ENCODE results near the gene HNMT.

GRCh38 chr2:137937778-137938177 lies 26.5 kb upstream of the HNMT start:
- TF ChIP-seq, protein P1, sequence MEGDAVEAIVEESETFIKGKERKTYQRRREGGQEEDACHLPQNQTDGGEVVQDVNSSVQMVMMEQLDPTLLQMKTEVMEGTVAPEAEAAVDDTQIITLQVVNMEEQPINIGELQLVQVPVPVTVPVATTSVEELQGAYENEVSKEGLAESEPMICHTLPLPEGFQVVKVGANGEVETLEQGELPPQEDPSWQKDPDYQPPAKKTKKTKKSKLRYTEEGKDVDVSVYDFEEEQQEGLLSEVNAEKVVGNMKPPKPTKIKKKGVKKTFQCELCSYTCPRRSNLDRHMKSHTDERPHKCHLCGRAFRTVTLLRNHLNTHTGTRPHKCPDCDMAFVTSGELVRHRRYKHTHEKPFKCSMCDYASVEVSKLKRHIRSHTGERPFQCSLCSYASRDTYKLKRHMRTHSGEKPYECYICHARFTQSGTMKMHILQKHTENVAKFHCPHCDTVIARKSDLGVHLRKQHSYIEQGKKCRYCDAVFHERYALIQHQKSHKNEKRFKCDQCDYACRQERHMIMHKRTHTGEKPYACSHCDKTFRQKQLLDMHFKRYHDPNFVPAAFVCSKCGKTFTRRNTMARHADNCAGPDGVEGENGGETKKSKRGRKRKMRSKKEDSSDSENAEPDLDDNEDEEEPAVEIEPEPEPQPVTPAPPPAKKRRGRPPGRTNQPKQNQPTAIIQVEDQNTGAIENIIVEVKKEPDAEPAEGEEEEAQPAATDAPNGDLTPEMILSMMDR (IDR thresholded peaks at IDR 0.05), result no peak
- TF ChIP-seq POLR2A (IDR thresholded peaks at IDR 0.05; ENCODE audit: low read depth), result no peak
